HepG2 (cell line): Measurements from ENCODE around the gene HSP90AB1. TPM values are rescaled to one million over a fixed set of nuclear protein-coding genes. Genes with fewer than 3 reads are reported as not detected.

ENCODE experiments used
- DNMT1 ChIP-seq: sonication (generic); formaldehyde crosslinking; IDR thresholded peaks from 2 replicates; pipeline ENCODE4 v1.5.1; 2020; ENCODE audit warnings: mild to moderate bottlenecking, missing genetic modification reagents
- ELF1 ChIP-seq: sonication (generic); formaldehyde crosslinking; IDR thresholded peaks from 2 replicates; pipeline ENCODE4 v1.4.0; 2020; ENCODE audit warnings: missing genetic modification reagents
- ELF3 ChIP-seq: IDR thresholded peaks from 2 replicates; pipeline ENCODE4 v1.6.1; 2016; ENCODE audit warnings: missing genetic modification reagents, missing compliant biosample characterization
- MBNL3 ChIP-seq: fragments of 250-450 bp; sonication (Bioruptor Pico); conservative IDR thresholded peaks from 2 replicates; pipeline ENCODE4 v1.8.0; 2022; ENCODE audit warnings: mild to moderate bottlenecking, inconsistent platforms
- NAIF1 ChIP-seq: sonication (generic); formaldehyde crosslinking; IDR thresholded peaks from 2 replicates; pipeline ENCODE4 v1.5.0; 2020; ENCODE audit warnings: mild to moderate bottlenecking, missing genetic modification reagents, borderline replicate concordance
- ONECUT2 ChIP-seq: sonication (generic); formaldehyde crosslinking; IDR thresholded peaks from 2 replicates; pipeline ENCODE4 v1.4.0; 2020; ENCODE audit warnings: missing genetic modification reagents
- RBFOX2 ChIP-seq: fragments of 200-400 bp; formaldehyde crosslinking; IDR thresholded peaks from 2 replicates; pipeline ENCODE4 v1.6.1; 2017; ENCODE audit warnings: low read depth, mild to moderate bottlenecking, low read length
- SALL2 ChIP-seq: sonication (generic); formaldehyde crosslinking; IDR thresholded peaks from 2 replicates; pipeline ENCODE4 v1.8.1; 2023; ENCODE audit warnings: mild to moderate bottlenecking, missing genetic modification reagents, inconsistent platforms
- SOX6 ChIP-seq, 2 experiments: fragments of 450-650 bp in 1 of 2; sonication (generic) in 1 of 2; formaldehyde crosslinking in 1 of 2; IDR thresholded peaks; 2 replicates each; pipeline versions ENCODE4 v1.4.0 to v1.6.1; 2017 to 2020; ENCODE audit warnings: antibody characterized with exemption in 1 of 2, mild to moderate bottlenecking in 1 of 2, missing genetic modification reagents in 1 of 2
- ZFX ChIP-seq: sonication (generic); formaldehyde crosslinking; IDR thresholded peaks from 2 replicates; pipeline ENCODE4 v1.4.0; 2020; ENCODE audit warnings: mild to moderate bottlenecking, low read depth, missing genetic modification reagents, moderate library complexity
- ZNF235 ChIP-seq: sonication (generic); formaldehyde crosslinking; IDR thresholded peaks from 2 replicates; pipeline ENCODE4 v1.8.1; 2023; ENCODE audit warnings: mild to moderate bottlenecking, missing genetic modification reagents, borderline replicate concordance
- ZNF484 ChIP-seq: sonication (generic); formaldehyde crosslinking; IDR thresholded peaks from 2 replicates; pipeline ENCODE4 v1.5.1; 2020; ENCODE audit warnings: mild to moderate bottlenecking, low read depth, missing genetic modification reagents, borderline replicate concordance
- ZNF614 ChIP-seq: IDR thresholded peaks from 2 replicates; pipeline ENCODE4 v1.6.1; 2018; ENCODE audit warnings: missing biosample characterization, missing genetic modification reagents, inconsistent platforms, borderline replicate concordance
- ZNF660 ChIP-seq: sonication (generic); formaldehyde crosslinking; IDR thresholded peaks from 2 replicates; pipeline ENCODE4 v1.5.1; 2020; ENCODE audit warnings: mild to moderate bottlenecking, low read depth, missing genetic modification reagents, borderline replicate concordance
- polyA plus RNA-seq, 8 experiments: library from polyadenylated mRNA; depleted of rRNA in 3 of 8; stranded (reverse) in 7 of 8; unstranded in 1 of 8; fragments of >200 nt; fragmentation: Illumina TruSeq in 4 of 8; extraction: Trizol in 4 of 8; gene quantifications; 2 replicates each; pipeline versions ENCODE4 v1.2.1 to v1.2.3, GENCODE V29; 2011 to 2016; ENCODE audit warnings: low read depth in 4 of 8, missing spikeins in 1 of 8, mixed read lengths in 1 of 8; ENCODE audit not compliant: insufficient read depth in 1 of 8
- total RNA-seq, 5 experiments: library from RNA; depleted of rRNA; stranded (reverse); fragments of >200 nt; fragmentation: Illumina TruSeq; extraction: Trizol; gene quantifications; 2 replicates each; pipeline ENCODE4 v1.2.3, GENCODE V29; 2016; ENCODE audit warnings: low read depth in 1 of 5
- TF ChIP-seq, protein P1 (sequence below): sonication (generic); formaldehyde crosslinking; IDR thresholded peaks from 2 replicates; pipeline ENCODE4 v1.4.0; 2020; ENCODE audit warnings: missing genetic modification reagents, borderline replicate concordance
- TF ChIP-seq, protein P2 (sequence below): sonication (generic); formaldehyde crosslinking; IDR thresholded peaks from 2 replicates; pipeline ENCODE4 v1.8.0; 2022; ENCODE audit warnings: missing genetic modification reagents, mild to moderate bottlenecking, borderline replicate concordance
- TF ChIP-seq, protein P3 (sequence below): sonication (generic); formaldehyde crosslinking; IDR thresholded peaks from 2 replicates; pipeline ENCODE4 v1.5.0; 2020; ENCODE audit warnings: mild to moderate bottlenecking, missing genetic modification reagents, borderline replicate concordance
- TF ChIP-seq, protein P4 (sequence below): fragments of 450-650 bp; IDR thresholded peaks from 2 replicates; pipeline ENCODE4 v1.6.1; 2016
- TF ChIP-seq, protein P5 (sequence below): sonication (generic); formaldehyde crosslinking; IDR thresholded peaks from 2 replicates; pipeline ENCODE4 v1.5.1; 2020; ENCODE audit warnings: missing genetic modification reagents, mild to moderate bottlenecking, borderline replicate concordance

HSP90AB1 gene
- total and polyA plus RNA-seq, 2 of the 13 experiments (the other 11 are each of a cell fraction or from before 2014, with no cell fraction given), result 1,325 to 1,472 TPM

DNA sequence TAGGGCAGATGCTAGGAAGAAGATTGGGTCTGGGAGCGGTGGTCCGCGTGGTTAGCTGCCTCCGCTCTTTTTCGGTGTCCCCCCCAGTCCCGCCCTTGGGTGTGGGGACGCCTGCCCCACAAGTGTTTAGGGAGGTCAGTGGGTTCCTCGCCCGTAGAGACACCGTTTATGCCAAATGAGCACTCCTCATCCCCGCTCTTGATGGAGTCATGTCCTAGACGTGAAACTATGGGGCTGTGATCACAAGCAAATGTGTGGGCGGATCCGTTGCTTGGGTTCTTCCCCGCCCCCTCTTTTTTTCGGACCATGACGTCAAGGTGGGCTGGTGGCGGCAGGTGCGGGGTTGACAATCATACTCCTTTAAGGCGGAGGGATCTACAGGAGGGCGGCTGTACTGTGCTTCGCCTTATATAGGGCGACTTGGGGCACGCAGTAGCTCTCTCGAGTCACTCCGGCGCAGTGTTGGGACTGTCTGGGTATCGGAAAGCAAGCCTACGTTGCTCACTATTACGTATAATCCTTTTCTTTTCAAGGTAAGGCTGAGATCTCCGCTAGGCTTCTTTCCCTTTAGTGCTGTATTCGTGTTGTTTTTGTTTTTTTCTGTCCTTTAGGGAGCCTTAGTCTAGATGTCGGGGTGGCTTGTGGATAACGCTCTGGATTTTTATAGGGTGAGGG, at the start of gene HSP90AB1 (continued):
- TF ChIP-seq, protein P1, sequence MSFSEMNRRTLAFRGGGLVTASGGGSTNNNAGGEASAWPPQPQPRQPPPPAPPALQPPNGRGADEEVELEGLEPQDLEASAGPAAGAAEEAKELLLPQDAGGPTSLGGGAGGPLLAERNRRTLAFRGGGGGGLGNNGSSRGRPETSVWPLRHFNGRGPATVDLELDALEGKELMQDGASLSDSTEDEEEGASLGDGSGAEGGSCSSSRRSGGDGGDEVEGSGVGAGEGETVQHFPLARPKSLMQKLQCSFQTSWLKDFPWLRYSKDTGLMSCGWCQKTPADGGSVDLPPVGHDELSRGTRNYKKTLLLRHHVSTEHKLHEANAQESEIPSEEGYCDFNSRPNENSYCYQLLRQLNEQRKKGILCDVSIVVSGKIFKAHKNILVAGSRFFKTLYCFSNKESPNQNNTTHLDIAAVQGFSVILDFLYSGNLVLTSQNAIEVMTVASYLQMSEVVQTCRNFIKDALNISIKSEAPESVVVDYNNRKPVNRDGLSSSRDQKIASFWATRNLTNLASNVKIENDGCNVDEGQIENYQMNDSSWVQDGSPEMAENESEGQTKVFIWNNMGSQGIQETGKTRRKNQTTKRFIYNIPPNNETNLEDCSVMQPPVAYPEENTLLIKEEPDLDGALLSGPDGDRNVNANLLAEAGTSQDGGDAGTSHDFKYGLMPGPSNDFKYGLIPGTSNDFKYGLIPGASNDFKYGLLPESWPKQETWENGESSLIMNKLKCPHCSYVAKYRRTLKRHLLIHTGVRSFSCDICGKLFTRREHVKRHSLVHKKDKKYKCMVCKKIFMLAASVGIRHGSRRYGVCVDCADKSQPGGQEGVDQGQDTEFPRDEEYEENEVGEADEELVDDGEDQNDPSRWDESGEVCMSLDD (CRISPR knock-in tag), result peak; percentile 94
- TF ChIP-seq ZNF235 (CRISPR knock-in tag) (no peak; the same call in 1 of the 2 replicates), ZNF614 (CRISPR knock-in tag) (0 out of 2 replicates have a peak, but pooled peaks have one; percentile 47), SOX6 (IDR thresholded peaks at IDR 0.05) (no peak), SOX6 (CRISPR knock-in tag; IDR thresholded peaks at IDR 0.05) (no peak; the same call in 1 of the 2 replicates), ELF3 (CRISPR knock-in tag) (no peak), MBNL3 (CRISPR knock-in tag) (no peak), ZNF484 (CRISPR knock-in tag) (no peak), ZNF660 (CRISPR knock-in tag) (no peak), ELF1 (CRISPR knock-in tag) (no peak), SALL2 (CRISPR knock-in tag) (peak; percentile 94), RBFOX2 (peak; percentile 2; the same call in 1 of the 2 replicates), DNMT1 (no peak), NAIF1 (CRISPR knock-in tag) (no peak; the same call in none of the 2 replicates), ZFX (peak; percentile 63; the same call in 1 of the 2 replicates), ONECUT2 (CRISPR knock-in tag) (peak; percentile 68; the same call in 1 of the 2 replicates)
- TF ChIP-seq, protein P2, sequence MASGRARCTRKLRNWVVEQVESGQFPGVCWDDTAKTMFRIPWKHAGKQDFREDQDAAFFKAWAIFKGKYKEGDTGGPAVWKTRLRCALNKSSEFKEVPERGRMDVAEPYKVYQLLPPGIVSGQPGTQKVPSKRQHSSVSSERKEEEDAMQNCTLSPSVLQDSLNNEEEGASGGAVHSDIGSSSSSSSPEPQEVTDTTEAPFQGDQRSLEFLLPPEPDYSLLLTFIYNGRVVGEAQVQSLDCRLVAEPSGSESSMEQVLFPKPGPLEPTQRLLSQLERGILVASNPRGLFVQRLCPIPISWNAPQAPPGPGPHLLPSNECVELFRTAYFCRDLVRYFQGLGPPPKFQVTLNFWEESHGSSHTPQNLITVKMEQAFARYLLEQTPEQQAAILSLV (CRISPR knock-in tag), result peak; percentile 22
- TF ChIP-seq, protein P3, sequence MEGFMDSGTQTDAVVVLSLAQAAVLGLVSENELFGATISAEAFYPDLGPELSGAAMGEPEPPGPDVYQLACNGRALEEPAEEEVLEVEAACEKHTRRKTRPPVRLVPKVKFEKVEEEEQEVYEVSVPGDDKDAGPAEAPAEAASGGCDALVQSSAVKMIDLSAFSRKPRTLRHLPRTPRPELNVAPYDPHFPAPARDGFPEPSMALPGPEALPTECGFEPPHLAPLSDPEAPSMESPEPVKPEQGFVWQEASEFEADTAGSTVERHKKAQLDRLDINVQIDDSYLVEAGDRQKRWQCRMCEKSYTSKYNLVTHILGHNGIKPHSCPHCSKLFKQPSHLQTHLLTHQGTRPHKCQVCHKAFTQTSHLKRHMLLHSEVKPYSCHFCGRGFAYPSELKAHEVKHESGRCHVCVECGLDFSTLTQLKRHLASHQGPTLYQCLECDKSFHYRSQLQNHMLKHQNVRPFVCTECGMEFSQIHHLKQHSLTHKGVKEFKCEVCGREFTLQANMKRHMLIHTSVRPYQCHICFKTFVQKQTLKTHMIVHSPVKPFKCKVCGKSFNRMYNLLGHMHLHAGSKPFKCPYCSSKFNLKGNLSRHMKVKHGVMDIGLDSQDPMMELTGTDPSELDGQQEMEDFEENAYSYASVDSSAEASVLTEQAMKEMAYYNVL (CRISPR knock-in tag), result no peak
- TF ChIP-seq, protein P4, sequence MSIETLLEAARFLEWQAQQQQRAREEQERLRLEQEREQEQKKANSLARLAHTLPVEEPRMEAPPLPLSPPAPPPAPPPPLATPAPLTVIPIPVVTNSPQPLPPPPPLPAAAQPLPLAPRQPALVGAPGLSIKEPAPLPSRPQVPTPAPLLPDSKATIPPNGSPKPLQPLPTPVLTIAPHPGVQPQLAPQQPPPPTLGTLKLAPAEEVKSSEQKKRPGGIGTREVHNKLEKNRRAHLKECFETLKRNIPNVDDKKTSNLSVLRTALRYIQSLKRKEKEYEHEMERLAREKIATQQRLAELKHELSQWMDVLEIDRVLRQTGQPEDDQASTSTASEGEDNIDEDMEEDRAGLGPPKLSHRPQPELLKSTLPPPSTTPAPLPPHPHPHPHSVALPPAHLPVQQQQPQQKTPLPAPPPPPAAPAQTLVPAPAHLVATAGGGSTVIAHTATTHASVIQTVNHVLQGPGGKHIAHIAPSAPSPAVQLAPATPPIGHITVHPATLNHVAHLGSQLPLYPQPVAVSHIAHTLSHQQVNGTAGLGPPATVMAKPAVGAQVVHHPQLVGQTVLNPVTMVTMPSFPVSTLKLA, result no peak
- TF ChIP-seq, protein P5, sequence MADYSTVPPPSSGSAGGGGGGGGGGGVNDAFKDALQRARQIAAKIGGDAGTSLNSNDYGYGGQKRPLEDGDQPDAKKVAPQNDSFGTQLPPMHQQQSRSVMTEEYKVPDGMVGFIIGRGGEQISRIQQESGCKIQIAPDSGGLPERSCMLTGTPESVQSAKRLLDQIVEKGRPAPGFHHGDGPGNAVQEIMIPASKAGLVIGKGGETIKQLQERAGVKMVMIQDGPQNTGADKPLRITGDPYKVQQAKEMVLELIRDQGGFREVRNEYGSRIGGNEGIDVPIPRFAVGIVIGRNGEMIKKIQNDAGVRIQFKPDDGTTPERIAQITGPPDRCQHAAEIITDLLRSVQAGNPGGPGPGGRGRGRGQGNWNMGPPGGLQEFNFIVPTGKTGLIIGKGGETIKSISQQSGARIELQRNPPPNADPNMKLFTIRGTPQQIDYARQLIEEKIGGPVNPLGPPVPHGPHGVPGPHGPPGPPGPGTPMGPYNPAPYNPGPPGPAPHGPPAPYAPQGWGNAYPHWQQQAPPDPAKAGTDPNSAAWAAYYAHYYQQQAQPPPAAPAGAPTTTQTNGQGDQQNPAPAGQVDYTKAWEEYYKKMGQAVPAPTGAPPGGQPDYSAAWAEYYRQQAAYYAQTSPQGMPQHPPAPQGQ (CRISPR knock-in tag), result no peak
